Measurements from ENCODE around the gene UROS.

Gene UROS

GRCh38 chr10:125808047-125808446 is 15.0 kb downstream of the UROS start:
- no peak for DNase-seq (ENCODE audit: low spot score)
- in situ Hi-C loops (cut with MboI; ENCODE audit: low sequenced_read_pairs, unreplicated experiment): no loop called here
- TF ChIP-seq, protein P1, sequence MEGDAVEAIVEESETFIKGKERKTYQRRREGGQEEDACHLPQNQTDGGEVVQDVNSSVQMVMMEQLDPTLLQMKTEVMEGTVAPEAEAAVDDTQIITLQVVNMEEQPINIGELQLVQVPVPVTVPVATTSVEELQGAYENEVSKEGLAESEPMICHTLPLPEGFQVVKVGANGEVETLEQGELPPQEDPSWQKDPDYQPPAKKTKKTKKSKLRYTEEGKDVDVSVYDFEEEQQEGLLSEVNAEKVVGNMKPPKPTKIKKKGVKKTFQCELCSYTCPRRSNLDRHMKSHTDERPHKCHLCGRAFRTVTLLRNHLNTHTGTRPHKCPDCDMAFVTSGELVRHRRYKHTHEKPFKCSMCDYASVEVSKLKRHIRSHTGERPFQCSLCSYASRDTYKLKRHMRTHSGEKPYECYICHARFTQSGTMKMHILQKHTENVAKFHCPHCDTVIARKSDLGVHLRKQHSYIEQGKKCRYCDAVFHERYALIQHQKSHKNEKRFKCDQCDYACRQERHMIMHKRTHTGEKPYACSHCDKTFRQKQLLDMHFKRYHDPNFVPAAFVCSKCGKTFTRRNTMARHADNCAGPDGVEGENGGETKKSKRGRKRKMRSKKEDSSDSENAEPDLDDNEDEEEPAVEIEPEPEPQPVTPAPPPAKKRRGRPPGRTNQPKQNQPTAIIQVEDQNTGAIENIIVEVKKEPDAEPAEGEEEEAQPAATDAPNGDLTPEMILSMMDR (IDR thresholded peaks at IDR 0.05; ENCODE audit: borderline replicate concordance, control extremely low read depth, extremely low read depth, insufficient read depth, missing control alignments): no peak

DNA sequence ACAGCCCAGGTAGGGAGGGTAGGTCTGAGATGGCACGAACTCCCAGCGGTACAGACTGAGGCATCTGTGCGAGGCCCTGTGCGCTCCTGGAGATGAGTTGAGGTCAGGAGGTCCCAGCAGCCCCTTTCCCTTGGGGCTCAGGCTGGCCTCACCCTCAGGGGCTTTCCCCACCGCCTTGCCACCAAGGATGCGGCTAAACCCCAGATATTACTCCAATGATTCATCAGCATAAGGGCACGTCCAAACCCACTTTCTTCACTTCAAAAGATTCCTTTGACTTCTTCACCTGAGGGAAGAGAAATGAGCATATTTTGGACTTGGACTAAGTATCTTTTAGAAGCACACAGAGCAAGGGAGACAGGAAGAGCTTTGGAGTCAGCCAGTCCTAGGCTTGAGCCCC is 20.3 kb downstream of the UROS start:
- in situ Hi-C loops (cut with MboI; ENCODE audit: low sequenced_read_pairs, unreplicated experiment): no loop called here
- no peak for DNase-seq (ENCODE audit: low spot score)
- TF ChIP-seq, protein P1 (IDR thresholded peaks at IDR 0.05; ENCODE audit: borderline replicate concordance, control extremely low read depth, extremely low read depth, insufficient read depth, missing control alignments): no peak

GRCh38 chr10:125802131-125802530 is 20.9 kb downstream of the UROS start:
- in situ Hi-C loops (cut with MboI; ENCODE audit: low sequenced_read_pairs, unreplicated experiment): no loop called here
- TF ChIP-seq, protein P1 (IDR thresholded peaks at IDR 0.05; ENCODE audit: borderline replicate concordance, control extremely low read depth, extremely low read depth, insufficient read depth, missing control alignments): no peak
- no peak for DNase-seq (ENCODE audit: low spot score)

DNA sequence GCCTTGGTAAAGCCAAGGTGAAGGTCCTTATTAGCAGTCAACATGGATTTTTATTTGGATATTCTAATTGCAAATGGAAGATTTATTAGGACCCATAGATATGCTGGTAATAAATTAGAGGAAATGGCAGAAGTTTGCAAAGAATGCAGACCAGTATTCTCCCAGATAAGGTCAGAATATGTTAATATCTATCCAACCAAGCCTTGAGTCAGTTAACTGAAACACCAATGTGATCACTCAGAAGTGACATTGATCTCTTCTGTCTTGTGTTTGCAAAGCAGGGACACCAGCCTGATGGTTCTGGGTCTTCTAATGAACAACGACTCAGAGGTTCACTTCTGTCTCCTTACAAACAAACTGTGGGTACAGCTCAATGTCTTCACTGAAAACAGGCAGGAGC is 21.5 kb downstream of the UROS start:
- in situ Hi-C loops (cut with MboI; ENCODE audit: low sequenced_read_pairs, unreplicated experiment): no loop called here

GRCh38 chr10:125799451-125800182 is 23.4 kb downstream of the UROS start:
- in situ Hi-C loops (cut with MboI; ENCODE audit: low sequenced_read_pairs, unreplicated experiment): no loop called here
- DNase-seq (ENCODE audit: low spot score): no peak
- TF ChIP-seq, protein P1 (IDR thresholded peaks at IDR 0.05; ENCODE audit: borderline replicate concordance, control extremely low read depth, extremely low read depth, insufficient read depth, missing control alignments): no peak

More for the DNA sequence above, 21.5 kb downstream of the UROS start:
- no peak for DNase-seq (ENCODE audit: low spot score)
- TF ChIP-seq, protein P1 (IDR thresholded peaks at IDR 0.05; ENCODE audit: borderline replicate concordance, control extremely low read depth, extremely low read depth, insufficient read depth, missing control alignments): no peak

DNA sequence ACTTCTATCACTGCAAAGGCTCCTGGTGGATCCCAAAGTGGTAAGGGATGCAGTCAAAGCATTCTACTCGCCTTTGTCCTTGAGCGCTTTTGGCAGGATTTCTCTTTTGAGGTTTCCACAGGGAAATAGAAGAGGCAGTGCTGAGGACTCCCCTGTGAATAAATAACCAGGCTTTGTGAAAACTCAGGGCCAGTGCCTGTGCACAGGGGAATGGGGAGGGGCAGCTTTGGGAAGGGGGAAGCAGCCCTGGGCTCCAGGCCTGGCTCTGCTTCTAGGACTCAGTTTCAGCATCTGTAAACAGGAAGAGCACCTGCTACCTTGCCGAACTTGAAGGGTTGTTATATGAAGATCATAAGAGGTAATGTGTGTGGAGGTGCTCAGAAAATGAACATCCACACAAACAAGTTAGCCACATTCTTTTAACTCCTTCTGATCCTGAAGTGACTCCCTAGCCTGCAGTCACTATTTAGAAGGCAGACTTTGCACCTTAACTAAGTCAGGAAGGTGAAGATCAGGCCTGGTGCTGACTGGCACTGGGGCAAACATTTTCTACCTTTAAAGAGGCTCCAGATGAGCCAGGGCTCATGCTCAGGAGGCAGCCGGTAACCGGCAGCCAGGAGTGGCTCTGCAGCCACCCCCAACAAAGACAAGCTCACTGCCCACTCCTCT is 24.9 kb downstream of the UROS start:
- TF ChIP-seq, protein P1 (IDR thresholded peaks at IDR 0.05; ENCODE audit: borderline replicate concordance, control extremely low read depth, extremely low read depth, insufficient read depth, missing control alignments): no peak
- no peak for DNase-seq (ENCODE audit: low spot score)
- in situ Hi-C loops (cut with MboI; ENCODE audit: low sequenced_read_pairs, unreplicated experiment): no loop called here
